ENCODE data around the gene LRRC72. TPM values are rescaled to one million over a fixed set of nuclear protein-coding genes. Genes with fewer than 3 reads are reported as not detected.
"Not testable (repeated sequence)": the region's sequence is repeated elsewhere in the genome, so short reads cannot be mapped to it uniquely, and the experiment has no call there.

LRRC72 gene
- total RNA-seq, 1 donor: not detected

DNA sequence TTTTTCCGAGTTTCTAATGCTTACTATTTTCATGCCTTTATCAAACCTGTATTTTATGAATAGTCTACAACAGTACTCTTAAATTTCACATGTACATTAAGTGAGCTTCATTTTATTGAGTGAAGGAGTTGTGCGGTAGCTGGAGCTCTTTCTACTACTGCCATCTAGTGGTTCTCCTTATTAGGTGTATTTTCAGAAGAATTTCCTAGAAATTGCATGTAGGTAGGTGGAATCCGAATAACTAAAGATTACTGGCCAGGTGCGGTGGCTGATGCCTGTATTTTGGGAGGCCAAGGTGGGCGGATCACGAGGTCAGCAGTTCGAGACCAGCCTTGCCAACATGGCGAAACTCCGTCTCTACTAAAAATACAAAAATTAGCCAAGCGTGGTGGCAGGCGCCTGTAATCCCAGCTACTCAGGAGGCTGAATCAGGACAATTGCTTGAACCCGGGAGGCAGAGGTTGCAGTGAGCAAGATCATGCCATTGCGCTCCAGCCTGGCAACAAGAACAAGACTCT is 38.3 kb downstream of the LRRC72 start:
- peak in 2 of 3 donors; percentile 46 to 71 for DNase-seq (ENCODE audit: low read depth in 2 of 3, low spot score in 2 of 3)

- DNase-seq (ENCODE audit: low read depth in 2 of 3, low spot score in 2 of 3): no peak
Measured at GRCh38 chr7:16571941-16572340, 45.3 kb downstream of the LRRC72 start.

DNA sequence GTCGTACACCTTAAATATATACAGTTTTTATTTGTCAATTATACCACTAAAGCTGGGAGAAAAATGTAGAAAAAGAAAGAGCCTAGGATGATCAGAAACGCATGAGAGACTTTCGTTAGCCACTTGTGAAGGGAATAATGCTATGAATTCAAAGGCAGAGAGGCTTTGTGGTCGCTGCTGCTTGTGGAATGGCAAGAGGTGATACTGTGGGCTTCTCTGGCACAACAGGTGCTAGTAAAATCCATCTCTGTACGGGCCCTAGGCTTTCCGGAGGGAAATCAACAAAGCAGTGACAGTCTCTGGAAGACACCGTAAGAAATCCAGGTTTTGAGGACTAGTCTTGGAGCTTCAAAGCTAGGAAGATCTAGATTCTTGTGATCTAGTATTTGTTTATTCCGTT is 52.6 kb downstream of the LRRC72 start:
- DNase-seq (ENCODE audit: low read depth in 2 of 3, low spot score in 2 of 3): no peak

- DNase-seq (ENCODE audit: low read depth in 2 of 3, low spot score in 2 of 3): no peak
Measured at GRCh38 chr7:16581286-16581685, 54.7 kb downstream of the LRRC72 start.

DNA sequence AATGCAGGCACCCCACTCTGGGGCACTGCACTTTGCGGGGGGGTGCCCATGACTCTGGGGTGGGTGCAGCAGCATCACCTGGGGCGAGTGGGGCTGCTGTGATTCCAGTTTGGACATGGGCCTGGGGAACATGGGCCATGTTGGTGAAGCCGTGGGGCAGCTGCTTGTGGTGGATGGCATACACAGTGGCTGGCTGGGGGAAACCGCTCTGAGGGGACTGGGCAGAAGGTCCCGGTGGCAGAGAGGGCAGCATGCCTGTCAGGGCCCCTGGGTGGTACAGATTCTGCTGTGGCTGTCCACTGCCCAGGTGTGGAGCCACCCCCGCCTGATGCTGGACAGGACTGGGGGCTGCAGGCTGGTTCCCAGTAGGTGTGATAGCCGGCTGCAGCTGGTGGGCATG is 57.2 kb downstream of the LRRC72 start:
- DNase-seq (ENCODE audit: low read depth in 2 of 3, low spot score in 2 of 3): no peak

GRCh38 chr7:16585540-16585939 is 58.9 kb downstream of the LRRC72 start:
- DNase-seq (ENCODE audit: low read depth in 2 of 3, low spot score in 2 of 3): no peak

- peak in 1 of 3 donors; percentile 10 for DNase-seq (ENCODE audit: low read depth in 2 of 3, low spot score in 2 of 3)
Measured at GRCh38 chr7:16586081-16586874, 59.7 kb downstream of the LRRC72 start.

DNA sequence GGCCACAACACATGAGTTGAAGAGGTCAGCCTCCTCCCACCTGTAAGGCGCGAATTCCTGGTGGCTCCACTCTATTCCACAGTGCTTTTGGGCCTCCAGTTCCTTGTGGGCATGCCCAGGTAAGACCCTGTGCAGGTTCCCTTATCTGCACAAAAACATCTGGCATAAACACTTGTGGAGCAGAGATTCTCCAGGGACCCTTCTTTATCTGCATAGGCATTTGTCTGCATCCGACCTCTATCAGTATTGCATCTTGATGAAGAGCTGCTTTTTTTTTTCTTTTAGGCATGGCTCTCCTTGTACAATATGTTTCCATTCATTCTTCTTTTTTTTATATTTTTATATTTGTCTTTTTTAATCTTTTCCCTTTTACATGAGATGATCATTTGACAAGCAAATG is 60.5 kb downstream of the LRRC72 start:
- DNase-seq (ENCODE audit: low read depth in 2 of 3, low spot score in 2 of 3): no peak

GRCh38 chr7:16587790-16588189 is 61.2 kb downstream of the LRRC72 start:
- no peak for DNase-seq (ENCODE audit: low read depth in 2 of 3, low spot score in 2 of 3)

- DNase-seq (ENCODE audit: low read depth in 2 of 3, low spot score in 2 of 3): no peak
Measured at GRCh38 chr7:16589881-16590280, 63.3 kb downstream of the LRRC72 start.

DNA sequence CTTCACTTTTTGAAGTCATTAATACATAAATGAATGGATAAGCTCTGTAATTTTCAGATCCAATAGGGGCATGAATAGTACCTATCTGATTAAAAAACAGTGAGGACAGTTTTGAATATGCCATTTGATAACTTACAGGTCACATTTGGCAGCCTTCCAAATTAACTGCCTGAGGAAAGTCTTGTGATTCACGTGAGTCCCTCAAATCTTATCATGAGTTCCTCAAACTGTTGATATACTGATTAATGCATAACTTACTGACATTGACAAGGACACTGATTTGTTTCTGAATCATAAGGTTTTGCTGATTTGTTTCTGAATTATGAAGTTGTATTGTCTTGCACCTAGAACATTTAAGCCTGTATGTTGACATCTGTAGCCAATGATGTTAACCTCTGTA is 63.8 kb downstream of the LRRC72 start:
- peak in 1 of 3 donors; percentile 32 for DNase-seq (ENCODE audit: low read depth in 2 of 3, low spot score in 2 of 3)

- no peak for DNase-seq (ENCODE audit: low read depth in 2 of 3, low spot score in 2 of 3)
Measured at GRCh38 chr7:16592395-16592794, 65.8 kb downstream of the LRRC72 start.

DNA sequence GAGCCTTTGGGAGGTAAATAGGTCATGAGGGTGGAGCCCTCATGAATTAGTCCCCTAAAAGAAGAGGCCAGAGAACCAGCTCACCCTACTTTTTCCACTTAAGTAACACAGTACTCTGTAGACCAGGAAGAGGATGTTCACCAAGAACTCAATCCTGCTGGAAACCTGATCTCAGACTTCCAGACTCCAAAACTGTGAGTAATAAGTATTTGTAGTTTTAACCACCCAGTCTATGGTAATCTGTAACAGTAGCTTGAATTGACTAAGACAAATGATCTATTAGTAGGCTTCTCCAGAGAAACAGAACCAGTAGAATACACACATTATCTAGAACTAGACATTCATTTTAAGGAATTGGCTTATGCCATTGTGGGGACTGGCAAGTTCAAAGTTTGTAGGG is 67.4 kb downstream of the LRRC72 start:
- DNase-seq (ENCODE audit: low read depth in 2 of 3, low spot score in 2 of 3): no peak

GRCh38 chr7:16594676-16595075 is 68.1 kb downstream of the LRRC72 start:
- no peak for DNase-seq (ENCODE audit: low read depth in 2 of 3, low spot score in 2 of 3)

DNA sequence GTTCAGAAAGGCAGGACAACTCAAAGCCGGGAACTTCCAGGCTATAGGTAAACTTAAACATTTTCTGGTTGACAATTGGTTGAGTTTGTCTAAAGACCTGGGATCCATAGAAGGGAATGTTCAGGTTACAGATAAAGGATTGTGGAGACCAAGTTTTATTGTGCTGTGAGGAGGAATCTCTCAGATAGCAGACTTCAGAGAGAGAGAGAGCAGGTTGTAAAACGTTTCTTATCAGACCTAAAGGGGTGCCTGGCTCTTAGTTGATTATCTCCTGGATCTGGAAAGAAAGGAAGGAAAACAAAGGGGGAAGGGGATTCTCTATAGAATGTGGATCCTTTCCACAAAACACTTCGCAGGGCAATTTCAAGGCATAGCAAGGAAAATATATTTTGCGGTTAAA is 69.0 kb downstream of the LRRC72 start:
- not testable (repeated sequence) for DNase-seq (ENCODE audit: low read depth in 2 of 3, low spot score in 2 of 3)

- no peak for DNase-seq (ENCODE audit: low read depth in 2 of 3, low spot score in 2 of 3)
Measured at GRCh38 chr7:16598015-16598414, 71.4 kb downstream of the LRRC72 start.

- DNase-seq (ENCODE audit: low read depth in 2 of 3, low spot score in 2 of 3): no peak
Measured at GRCh38 chr7:16599860-16600259, 73.2 kb downstream of the LRRC72 start.

GRCh38 chr7:16603633-16604032 is 77.0 kb downstream of the LRRC72 start:
- no peak for DNase-seq (ENCODE audit: low read depth in 2 of 3, low spot score in 2 of 3)

DNA sequence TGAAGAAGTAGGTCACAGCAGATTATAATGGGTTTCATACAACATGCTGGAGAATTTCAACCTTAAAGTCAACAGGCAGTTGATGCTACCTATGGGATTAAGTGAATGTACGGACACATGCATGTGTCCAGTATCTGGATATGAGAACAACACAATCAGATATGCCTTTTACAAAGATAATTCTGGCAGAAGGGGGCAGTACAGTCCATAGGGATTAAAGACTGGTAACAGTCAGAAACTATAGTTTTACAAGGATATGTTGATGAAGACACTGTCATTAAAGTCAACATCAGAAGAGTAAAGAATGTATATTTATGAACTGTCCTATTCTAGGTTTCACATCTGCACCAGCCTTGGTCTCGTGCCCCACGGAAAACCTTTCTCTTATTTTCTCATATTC is 77.4 kb downstream of the LRRC72 start:
- peak in 1 of 3 donors; percentile 6 for DNase-seq (ENCODE audit: low read depth in 2 of 3, low spot score in 2 of 3)

DNA sequence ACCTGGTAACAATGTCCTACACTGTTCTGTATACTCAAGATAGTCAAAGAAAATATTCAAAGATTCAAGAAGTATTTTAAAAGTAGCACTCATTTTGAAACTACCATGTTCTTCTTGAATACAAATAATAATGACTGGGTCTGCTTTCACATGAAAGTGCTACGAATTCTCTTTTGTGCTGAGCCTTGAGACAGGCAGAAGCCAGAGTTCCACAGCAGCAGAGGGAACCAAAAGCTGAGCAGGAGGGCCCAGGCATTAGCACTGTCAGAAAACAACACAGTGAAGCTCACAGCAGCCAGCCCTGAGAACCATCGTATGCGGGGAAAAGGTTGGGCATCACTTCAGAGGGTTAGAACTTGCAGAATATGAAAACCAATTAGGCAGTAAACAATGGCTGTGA is 80.1 kb downstream of the LRRC72 start:
- no peak for DNase-seq (ENCODE audit: low read depth in 2 of 3, low spot score in 2 of 3)

GRCh38 chr7:16609842-16610450 is 83.3 kb downstream of the LRRC72 start:
- DNase-seq (ENCODE audit: low read depth in 2 of 3, low spot score in 2 of 3): peak in 1 of 3 donors; percentile 10

DNA sequence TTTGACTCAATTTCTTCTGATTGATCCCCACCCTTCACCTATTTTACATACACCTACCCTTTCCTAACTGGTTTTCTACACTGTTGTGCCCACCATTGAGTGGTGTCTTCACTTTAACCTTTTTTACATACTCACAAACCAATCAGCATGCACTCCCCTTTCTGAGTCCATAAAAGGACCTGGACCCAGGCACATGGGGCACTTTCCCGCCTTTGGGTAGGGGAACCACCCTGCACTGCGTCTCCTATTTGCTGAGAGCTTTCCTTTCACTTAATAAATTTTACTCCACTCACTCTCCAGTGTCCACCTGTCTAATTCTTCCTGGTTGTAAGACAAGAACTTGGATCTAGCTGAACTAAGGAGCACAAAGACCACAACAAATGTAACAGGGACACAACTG is 85.1 kb downstream of the LRRC72 start:
- no peak for DNase-seq (ENCODE audit: low read depth in 2 of 3, low spot score in 2 of 3)

Measured in hematopoietic multipotent progenitor cell (in vitro differentiated cells).